Measurements from ENCODE around the gene GPR156. TPM values are rescaled to one million over a fixed set of nuclear protein-coding genes. Genes with fewer than 3 reads are reported as not detected.
A peak's percentile ranks its signal among the peaks of the same experiment; 100 is the strongest.

GPR156 gene
- total RNA-seq, 6 donors from 2014 or later = 0.20 to 1.0 (median 0.24) TPM; not detected in 1

- H3K36me3 ChIP-seq = no peaks in the 10 kb centered on the region
- ATAC-seq (ENCODE audit: low FRiP score in 2 of 2) (no peak), DNase-seq (no peak)
- TF ChIP-seq POLR2A (IDR thresholded peaks at IDR 0.05) (no peak), CTCF (IDR thresholded peaks at IDR 0.05) (no peak), EP300 (IDR thresholded peaks at IDR 0.05) (no peak), POLR2AphosphoS5 (IDR thresholded peaks at IDR 0.05) (no peak)
- no peak overlapping the region for H3K4me3 ChIP-seq
- H3K27me3 ChIP-seq = peaks cover 0 to 4% (median 2%) of the 10 kb centered on the region in 4 donors
- 58 to 90% methylated on average over 1 of the region's 1 CpG for WGBS, 2 donors
- H3K4me1 ChIP-seq = peaks cover 0 to 7% (median 2%) of the 10 kb centered on the region in 4 donors
- H3K9me3 ChIP-seq = no peaks in the 10 kb centered on the region
- no peak overlapping the region for H3K27ac ChIP-seq
Measured at GRCh38 chr3:120280026-120280425, 5.0 kb downstream of the GPR156 start.

GRCh38 chr3:120276767-120277166, 8.3 kb downstream of the GPR156 start:
- no peaks in the 10 kb centered on the region for H3K9me3 ChIP-seq
- H3K4me1 ChIP-seq = no peaks in the 10 kb centered on the region
- 82 to 91% methylated on average over 2 of the region's 2 CpGs for WGBS, 2 donors
- DNase-seq (no peak), ATAC-seq (ENCODE audit: low FRiP score in 2 of 2) (no peak)
- H3K27me3 ChIP-seq = no peaks in the 10 kb centered on the region
- no peak overlapping the region for H3K4me3 ChIP-seq
- no peaks in the 10 kb centered on the region for H3K36me3 ChIP-seq
- H3K27ac ChIP-seq = no peak overlapping the region
- TF ChIP-seq POLR2A (IDR thresholded peaks at IDR 0.05) (no peak), EP300 (IDR thresholded peaks at IDR 0.05) (no peak), CTCF (IDR thresholded peaks at IDR 0.05) (no peak), POLR2AphosphoS5 (IDR thresholded peaks at IDR 0.05) (no peak)

- ATAC-seq (ENCODE audit: low FRiP score in 2 of 2) = no peak
- no peaks in the 10 kb centered on the region for H3K4me1 ChIP-seq
- DNase-seq = no peak
- no peak overlapping the region for H3K27ac ChIP-seq
- 36 to 44% methylated on average over 4 of the region's 4 CpGs for WGBS, 2 donors
- no peak overlapping the region for H3K4me3 ChIP-seq
- no peaks in the 10 kb centered on the region for H3K27me3 ChIP-seq
- TF ChIP-seq CTCF (IDR thresholded peaks at IDR 0.05) = no peak
- no peak for TF ChIP-seq POLR2AphosphoS5 (IDR thresholded peaks at IDR 0.05)
- TF ChIP-seq POLR2A (IDR thresholded peaks at IDR 0.05) = no peak
- TF ChIP-seq EP300 (IDR thresholded peaks at IDR 0.05) = no peak
- H3K9me3 ChIP-seq = no peaks in the 10 kb centered on the region
- no peaks in the 10 kb centered on the region for H3K36me3 ChIP-seq
Measured at GRCh38 chr3:120275618-120276017, 9.4 kb downstream of the GPR156 start.

GRCh38 chr3:120274739-120275167, 10.3 kb downstream of the GPR156 start:
- no peaks in the 10 kb centered on the region for H3K27me3 ChIP-seq
- TF ChIP-seq POLR2A (IDR thresholded peaks at IDR 0.05) (no peak), POLR2AphosphoS5 (IDR thresholded peaks at IDR 0.05) (no peak), EP300 (IDR thresholded peaks at IDR 0.05) (peak in 1 of 4 donors; percentile 9)
- ATAC-seq (ENCODE audit: low FRiP score in 2 of 2) (peak in 1 of 2 donors; percentile 31), DNase-seq (peak in 1 of 2 donors; percentile 60)
- no peaks in the 10 kb centered on the region for H3K36me3 ChIP-seq
- WGBS, 2 donors = 42 to 61% methylated on average over 5 of the region's 5 CpGs
- no peak overlapping the region for H3K4me3 ChIP-seq
- H3K9me3 ChIP-seq = no peaks in the 10 kb centered on the region
- no peak overlapping the region for H3K27ac ChIP-seq
- no peaks in the 10 kb centered on the region for H3K4me1 ChIP-seq

- ATAC-seq (ENCODE audit: low FRiP score in 2 of 2) = no peak
- Histone ChIP-seq H3K9me3 (no peaks in the 10 kb centered on the region), H3K36me3 (no peaks in the 10 kb centered on the region), H3K4me3 (no peak overlapping the region), H3K4me1 (no peaks in the 10 kb centered on the region), H3K27me3 (no peaks in the 10 kb centered on the region), H3K27ac (no peak overlapping the region)
- DNase-seq = no peak
- TF ChIP-seq POLR2A (IDR thresholded peaks at IDR 0.05) (no peak), EP300 (IDR thresholded peaks at IDR 0.05) (no peak), CTCF (IDR thresholded peaks at IDR 0.05) (no peak), POLR2AphosphoS5 (IDR thresholded peaks at IDR 0.05) (no peak)
- WGBS, 2 donors = 58 to 78% methylated on average over 1 of the region's 1 CpG
Measured at GRCh38 chr3:120272286-120272685, 12.7 kb downstream of the GPR156 start.

All from upper lobe of left lung (tissue), 6 donors.